Neural cell (in vitro differentiated cells): ENCODE measurements around the gene SPIN3. TPM values are rescaled to one million over a fixed set of nuclear protein-coding genes. Genes with fewer than 3 reads are reported as not detected.

Experiments used
- H2AFZ ChIP-seq: fragments of 200-600, 300-800 bp; sonication (generic), shearing (Covaris generic); 2 replicates; pipeline ENCODE4 v1.6.0; 2014; ENCODE audit warnings: low read depth, mild to moderate bottlenecking, antibody characterized with exemption, low read length, moderate library complexity
- H3F3A ChIP-seq: fragments of 200-600 bp; shearing (Covaris generic); 2 replicates; pipeline ENCODE4 v1.6.1; 2016; ENCODE audit warnings: mild to moderate bottlenecking, moderate library complexity, mixed read lengths, antibody characterized with exemption, low read length; ENCODE audit not compliant: insufficient read depth, poor library complexity, severe bottlenecking
- H3K27ac ChIP-seq: fragments of 200-600, 300-800 bp; sonication (generic), shearing (Covaris generic); 2 replicates; pipeline ENCODE4 v1.5.1; 2014; ENCODE audit warnings: mild to moderate bottlenecking, low read length, moderate library complexity
- H3K27me3 ChIP-seq: fragments of 300-800, 200-600 bp; sonication (generic), shearing (Covaris generic); 2 replicates; pipeline ENCODE4 v1.6.0; 2014; ENCODE audit warnings: mild to moderate bottlenecking, low read depth, low read length, moderate library complexity; ENCODE audit not compliant: insufficient read depth
- H3K36me3 ChIP-seq: fragments of 300-800, 200-600 bp; sonication (generic), shearing (Covaris generic); 2 replicates; pipeline ENCODE4 v1.5.1; 2014; ENCODE audit warnings: mild to moderate bottlenecking, antibody characterized with exemption, low read length, moderate library complexity; ENCODE audit not compliant: insufficient read depth
- H3K4me2 ChIP-seq: fragments of 300-800, 200-600 bp; sonication (generic), shearing (Covaris generic); 2 replicates; pipeline ENCODE4 v1.6.0; 2014; ENCODE audit warnings: mild to moderate bottlenecking, low read length
- H3K4me3 ChIP-seq: fragments of 300-800, 200-600 bp; sonication (generic), shearing (Covaris generic); 2 replicates; pipeline ENCODE4 v1.5.1; 2014; ENCODE audit warnings: mild to moderate bottlenecking, low read length, moderate library complexity
- H3K79me2 ChIP-seq: fragments of 200-600 bp; shearing (Covaris generic); replicated peaks from 2 replicates; pipeline ENCODE4 v1.6.0; 2014; ENCODE audit warnings: mild to moderate bottlenecking, low read length, moderate library complexity; ENCODE audit not compliant: insufficient read depth
- H3K9ac ChIP-seq: fragments of 300-800, 200-600 bp; sonication (generic), shearing (Covaris generic); 2 replicates; pipeline ENCODE4 v1.6.1; 2016; ENCODE audit warnings: mild to moderate bottlenecking, low read length, mixed read lengths
- H3K9me2 ChIP-seq: fragments of 200-600 bp; shearing (Covaris generic); 2 replicates; pipeline ENCODE4 v1.6.1; 2016; ENCODE audit warnings: mild to moderate bottlenecking, low read length, mixed read lengths; ENCODE audit not compliant: insufficient read depth
- H3K9me3 ChIP-seq: fragments of 200-600, 300-800 bp; sonication (generic), shearing (Covaris generic); 2 replicates; pipeline ENCODE4 v1.6.1; 2016; ENCODE audit warnings: mild to moderate bottlenecking, mixed run types, low read length, moderate library complexity, mixed read lengths
- H4K20me1 ChIP-seq: fragments of 200-600 bp; shearing (Covaris generic); 2 replicates; pipeline ENCODE4 v1.6.1; 2016; ENCODE audit warnings: mild to moderate bottlenecking, mixed run types; ENCODE audit not compliant: insufficient read depth
- CTCF ChIP-seq: fragments of 450-650 bp; IDR thresholded peaks from 2 replicates; pipeline ENCODE4 v1.5.1; 2014; ENCODE audit warnings: antibody characterized with exemption, mild to moderate bottlenecking, moderate library complexity; ENCODE audit not compliant: poor library complexity, severe bottlenecking
- EP300 ChIP-seq: fragments of 450-650 bp; conservative IDR thresholded peaks from 2 replicates; pipeline ENCODE4 v1.6.1; 2014; ENCODE audit warnings: antibody characterized with exemption, mild to moderate bottlenecking, moderate library complexity; ENCODE audit not compliant: poor library complexity, severe bottlenecking
- EZH2 ChIP-seq: fragments of 200-600, 300-800 bp; shearing (Covaris generic), sonication (generic); IDR thresholded peaks from 2 replicates; pipeline ENCODE4 v1.6.1; 2014; ENCODE audit warnings: antibody characterized with exemption, low read length, borderline replicate concordance, mild to moderate bottlenecking; ENCODE audit not compliant: insufficient read depth, poor library complexity, severe bottlenecking
- MXI1 ChIP-seq: fragments of 450-650 bp; conservative IDR thresholded peaks from 2 replicates; pipeline ENCODE4 v1.6.1; 2014; ENCODE audit warnings: antibody characterized with exemption, mild to moderate bottlenecking; ENCODE audit not compliant: poor library complexity, severe bottlenecking
- POLR2AphosphoS5 ChIP-seq: IDR thresholded peaks from 2 replicates; pipeline ENCODE4 v1.6.1; 2012
- RAD21 ChIP-seq: fragments of 450-650 bp; conservative IDR thresholded peaks from 2 replicates; pipeline ENCODE4 v1.6.1; 2014; ENCODE audit warnings: antibody characterized with exemption, mild to moderate bottlenecking, moderate library complexity
- REST ChIP-seq: IDR thresholded peaks from 2 replicates; pipeline ENCODE4 v1.6.1; 2012; ENCODE audit warnings: borderline replicate concordance
- SMC3 ChIP-seq: fragments of 450-650 bp; conservative IDR thresholded peaks from 2 replicates; pipeline ENCODE4 v1.6.1; 2014; ENCODE audit warnings: antibody characterized with exemption, mild to moderate bottlenecking, moderate library complexity; ENCODE audit not compliant: poor library complexity
- TAF1 ChIP-seq: IDR thresholded peaks from 2 replicates; pipeline ENCODE4 v1.6.1; 2012; ENCODE audit warnings: low read depth
- polyA plus RNA-seq: library from polyadenylated mRNA; depleted of rRNA; stranded (reverse); fragments of >200 nt; gene quantifications from 2 replicates; pipeline ENCODE4 v1.2.3, GENCODE V29; 2014

Gene SPIN3
- polyA plus RNA-seq, 1 donor from 2014 or later, result 59.9 TPM

- no peaks in the 10 kb centered on the region for H3K27me3 ChIP-seq
- TF ChIP-seq CTCF (no peak), MXI1 (no peak)
- peak overlapping the region; percentile 79 for H3K9ac ChIP-seq
- no peaks in the 10 kb centered on the region for H3K79me2 ChIP-seq
- H3K27ac ChIP-seq, result peak overlapping the region; percentile 79
- H3K4me3 ChIP-seq, result peak overlapping the region; percentile 79
- H3K9me3 ChIP-seq, result no peaks in the 10 kb centered on the region
- no peaks in the 10 kb centered on the region for H3K9me2 ChIP-seq
- H4K20me1 ChIP-seq, result no peaks in the 10 kb centered on the region
- H2AFZ ChIP-seq, result peak overlapping the region; percentile 76
- no peaks in the 10 kb centered on the region for H3F3A ChIP-seq
- no peak overlapping the region for H3K4me2 ChIP-seq
- H3K36me3 ChIP-seq, result no peaks in the 10 kb centered on the region
These were observed 718 bp downstream of the SPIN3 start for GRCh38 chrX:56994375-56995270.

- Histone ChIP-seq H3K4me3 (no peak overlapping the region), H3K4me2 (no peak overlapping the region), H3K79me2 (no peaks in the 10 kb centered on the region), H3K9ac (no peak overlapping the region), H3K9me2 (no peaks in the 10 kb centered on the region), H3F3A (no peaks in the 10 kb centered on the region), H3K9me3 (no peaks in the 10 kb centered on the region), H2AFZ (no peak overlapping the region), H3K36me3 (no peaks in the 10 kb centered on the region), H3K27ac (no peak overlapping the region), H4K20me1 (no peaks in the 10 kb centered on the region), H3K27me3 (no peaks in the 10 kb centered on the region)
- TF ChIP-seq EP300 (no peak), RAD21 (no peak)
These were observed 7.6 kb downstream of the SPIN3 start for GRCh38 chrX:56987741-56988140.

GRCh38 chrX:56986138-56986537 lies 9.2 kb downstream of the SPIN3 start:
- Histone ChIP-seq H3K79me2 (no peaks in the 10 kb centered on the region), H3K9me3 (no peaks in the 10 kb centered on the region), H2AFZ (no peak overlapping the region), H3F3A (no peaks in the 10 kb centered on the region), H3K4me2 (no peak overlapping the region), H4K20me1 (no peaks in the 10 kb centered on the region), H3K9me2 (no peaks in the 10 kb centered on the region), H3K9ac (no peak overlapping the region), H3K36me3 (no peaks in the 10 kb centered on the region), H3K4me3 (no peak overlapping the region), H3K27ac (no peak overlapping the region), H3K27me3 (no peaks in the 10 kb centered on the region)
- no peak for TF ChIP-seq EZH2

- no peaks in the 10 kb centered on the region for H3F3A ChIP-seq
- H3K4me2 ChIP-seq, result no peak overlapping the region
- H3K4me3 ChIP-seq, result no peak overlapping the region
- H3K27ac ChIP-seq, result no peak overlapping the region
- H3K79me2 ChIP-seq, result no peaks in the 10 kb centered on the region
- TF ChIP-seq POLR2AphosphoS5 (no peak), EZH2 (no peak), SMC3 (peak; percentile 64), CTCF (peak; percentile 62), RAD21 (peak; percentile 50), TAF1 (no peak), REST (no peak), MXI1 (no peak), EP300 (no peak)
- no peaks in the 10 kb centered on the region for H4K20me1 ChIP-seq
- H3K36me3 ChIP-seq, result no peaks in the 10 kb centered on the region
- H3K9me3 ChIP-seq, result no peaks in the 10 kb centered on the region
- no peak overlapping the region for H2AFZ ChIP-seq
- no peaks in the 10 kb centered on the region for H3K9me2 ChIP-seq
- H3K9ac ChIP-seq, result no peak overlapping the region
- no peaks in the 10 kb centered on the region for H3K27me3 ChIP-seq
These were observed 17.2 kb downstream of the SPIN3 start for GRCh38 chrX:56978172-56978571.
